PC-3 (cell line): ENCODE data around the gene IL20RA. TPM values are rescaled to one million over a fixed set of nuclear protein-coding genes. Genes with fewer than 3 reads are reported as not detected.
A peak's percentile ranks its signal among the peaks of the same experiment; 100 is the strongest.

Experiments
- ATAC-seq: fragments of 200-7000 bp; cut with Tn5 transposase; 2 replicates; pipeline ENCODE4 v1.9.1; 2020; ENCODE audit warnings: mild to moderate bottlenecking, moderate library complexity
- Bru-seq: library from RNA; stranded (reverse); fragments of 400-500 nt; gene quantifications from one replicate; lab custom pipeline; 2021; lab: Mats Ljungman, UMichigan
- BruChase-seq, 2 experiments: library from RNA; stranded (reverse); fragments of 400-500 nt; gene quantifications; one replicate each; lab custom pipeline; 2021; lab: Mats Ljungman, UMichigan
- BruUV-seq: library from RNA; stranded (reverse); fragments of 400-500 nt; replicated peaks from 2 replicates; lab custom pipeline; 2021; lab: Mats Ljungman, UMichigan
- CTCF ChIA-PET: fragments of 300-600 bp; sonication (Branson Sonifier 250); formaldehyde crosslinking; loops from one replicate; lab custom pipeline; 2022; ENCODE audit warnings: antibody characterized with exemption; lab: Charles Lee
- POLR2A ChIA-PET: fragments of 300-600 bp; sonication (Branson Sonifier 250); formaldehyde crosslinking; loops from one replicate; lab custom pipeline; 2022; ENCODE audit warnings: antibody characterized with exemption; ENCODE audit not compliant: unreplicated experiment; lab: Charles Lee
- DNase-seq: peaks from one replicate; pipeline ENCODE4 v3.0.0-alpha.2; 2015
- H2AFZ ChIP-seq: fragments of 300-600 bp; sonication (generic); 2 replicates; pipeline ENCODE4 v1.6.0; 2016; ENCODE audit warnings: antibody characterized with exemption, low read length
- H3F3A ChIP-seq: fragments of 300-600 bp; sonication (generic); one replicate; pipeline ENCODE4 v1.6.0; 2017; ENCODE audit warnings: antibody characterized with exemption, low read length, control low read depth, mild to moderate bottlenecking; ENCODE audit not compliant: unreplicated experiment
- H3K27ac ChIP-seq: fragments of 300-600 bp; sonication (generic); 2 replicates; pipeline ENCODE4 v1.5.1; 2016; ENCODE audit warnings: mild to moderate bottlenecking, low read length
- H3K27me3 ChIP-seq: fragments of 300-600 bp; sonication (generic); 2 replicates; pipeline ENCODE4 v1.6.1; 2016; ENCODE audit warnings: low read length, mixed read lengths
- H3K36me3 ChIP-seq: fragments of 300-600 bp; sonication (generic); 2 replicates; pipeline ENCODE4 v1.6.1; 2016; ENCODE audit warnings: low read depth, mixed run types, low read length, mixed read lengths
- H3K4me1 ChIP-seq: fragments of 300-600 bp; sonication (generic); 2 replicates; pipeline ENCODE4 v1.5.1; 2016; ENCODE audit warnings: low read length; ENCODE audit not compliant: insufficient read depth
- H3K4me2 ChIP-seq: fragments of 300-600 bp; sonication (generic); 2 replicates; pipeline ENCODE4 v1.6.0; 2016; ENCODE audit warnings: low read length
- H3K4me3 ChIP-seq: fragments of 300-600 bp; sonication (generic); 2 replicates; pipeline ENCODE4 v1.5.1; 2016; ENCODE audit warnings: mild to moderate bottlenecking, low read length, mixed read lengths
- H3K79me2 ChIP-seq: fragments of 300-600 bp; sonication (generic); 2 replicates; pipeline ENCODE4 v1.6.1; 2017; ENCODE audit warnings: low read length, mixed read lengths
- H3K9ac ChIP-seq: fragments of 300-600 bp; sonication (generic); 2 replicates; pipeline ENCODE4 v1.6.0; 2016; ENCODE audit warnings: mild to moderate bottlenecking, low read length
- H3K9me2 ChIP-seq: fragments of 300-600 bp; sonication (generic); replicated peaks from 2 replicates; pipeline ENCODE4 v1.6.1; 2016; ENCODE audit warnings: mixed run types, low read length, mixed read lengths
- H3K9me3 ChIP-seq: fragments of 300-600 bp; sonication (generic); 2 replicates; pipeline ENCODE4 v1.6.1; 2016; ENCODE audit warnings: low read length, mixed read lengths
- H4K20me1 ChIP-seq: fragments of 300-600 bp; sonication (generic); 2 replicates; pipeline ENCODE4 v1.6.1; 2016; ENCODE audit warnings: low read length, mixed read lengths
- EZH2 ChIP-seq: fragments of 300-600 bp; sonication (generic); IDR thresholded peaks from one replicate; pipeline ENCODE4 v1.6.1; 2017; ENCODE audit warnings: antibody characterized with exemption, mild to moderate bottlenecking, low read length; ENCODE audit not compliant: unreplicated experiment
- EZH2phosphoT487 ChIP-seq: fragments of 300-600 bp; sonication (generic); IDR thresholded peaks from 2 replicates; pipeline ENCODE4 v1.6.1; 2018; ENCODE audit warnings: mild to moderate bottlenecking, antibody characterized with exemption, low read length, borderline replicate concordance
- intact Hi-C: fragments of 100-400 bp; cut with micrococcal nuclease; formaldehyde crosslinking; loops from 2 replicates; pipeline ENCODE4 v1.9.0; 2023
- long read RNA-seq: library from polyadenylated mRNA; unstranded; transcript quantifications from one replicate; pipeline ENCODE4 v2.0.0, GENCODE V29; 2021; ENCODE audit not compliant: unreplicated experiment
- total RNA-seq: library from RNA; depleted of rRNA; stranded (reverse); fragments of >200 nt; gene quantifications from 2 replicates; pipeline ENCODE4 v1.2.3, GENCODE V29; 2014; rRNA removed
- TF ChIP-seq, protein P1 (sequence below): fragments of 300-600 bp; sonication (generic); conservative IDR thresholded peaks from 2 replicates; pipeline ENCODE4 v1.5.1; 2017; ENCODE audit warnings: antibody characterized with exemption, low read depth, mild to moderate bottlenecking, low read length

IL20RA gene, protein sequence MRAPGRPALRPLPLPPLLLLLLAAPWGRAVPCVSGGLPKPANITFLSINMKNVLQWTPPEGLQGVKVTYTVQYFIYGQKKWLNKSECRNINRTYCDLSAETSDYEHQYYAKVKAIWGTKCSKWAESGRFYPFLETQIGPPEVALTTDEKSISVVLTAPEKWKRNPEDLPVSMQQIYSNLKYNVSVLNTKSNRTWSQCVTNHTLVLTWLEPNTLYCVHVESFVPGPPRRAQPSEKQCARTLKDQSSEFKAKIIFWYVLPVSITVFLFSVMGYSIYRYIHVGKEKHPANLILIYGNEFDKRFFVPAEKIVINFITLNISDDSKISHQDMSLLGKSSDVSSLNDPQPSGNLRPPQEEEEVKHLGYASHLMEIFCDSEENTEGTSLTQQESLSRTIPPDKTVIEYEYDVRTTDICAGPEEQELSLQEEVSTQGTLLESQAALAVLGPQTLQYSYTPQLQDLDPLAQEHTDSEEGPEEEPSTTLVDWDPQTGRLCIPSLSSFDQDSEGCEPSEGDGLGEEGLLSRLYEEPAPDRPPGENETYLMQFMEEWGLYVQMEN
- total RNA-seq (3.5 and 6.0 TPM in 2 replicates), Bru-seq, nascent RNA (percentile 63 among the genes with signal in this experiment), BruChase-seq, experiment 1, labeled RNA remaining after a 6-hour chase (percentile 46 among the genes with signal in this experiment), BruChase-seq, experiment 2, labeled RNA remaining after a 2-hour chase (percentile 51 among the genes with signal in this experiment)
- long read RNA-seq, transcript IL20RA-201 (7 exons, 3,485 nt): major isoform, 15 of 37 reads
- long read RNA-seq, partial matches to known transcripts: 8 of 37 reads
- long read RNA-seq, other reads (novel, unspliced or antisense): 6 of 37 reads

DNA sequence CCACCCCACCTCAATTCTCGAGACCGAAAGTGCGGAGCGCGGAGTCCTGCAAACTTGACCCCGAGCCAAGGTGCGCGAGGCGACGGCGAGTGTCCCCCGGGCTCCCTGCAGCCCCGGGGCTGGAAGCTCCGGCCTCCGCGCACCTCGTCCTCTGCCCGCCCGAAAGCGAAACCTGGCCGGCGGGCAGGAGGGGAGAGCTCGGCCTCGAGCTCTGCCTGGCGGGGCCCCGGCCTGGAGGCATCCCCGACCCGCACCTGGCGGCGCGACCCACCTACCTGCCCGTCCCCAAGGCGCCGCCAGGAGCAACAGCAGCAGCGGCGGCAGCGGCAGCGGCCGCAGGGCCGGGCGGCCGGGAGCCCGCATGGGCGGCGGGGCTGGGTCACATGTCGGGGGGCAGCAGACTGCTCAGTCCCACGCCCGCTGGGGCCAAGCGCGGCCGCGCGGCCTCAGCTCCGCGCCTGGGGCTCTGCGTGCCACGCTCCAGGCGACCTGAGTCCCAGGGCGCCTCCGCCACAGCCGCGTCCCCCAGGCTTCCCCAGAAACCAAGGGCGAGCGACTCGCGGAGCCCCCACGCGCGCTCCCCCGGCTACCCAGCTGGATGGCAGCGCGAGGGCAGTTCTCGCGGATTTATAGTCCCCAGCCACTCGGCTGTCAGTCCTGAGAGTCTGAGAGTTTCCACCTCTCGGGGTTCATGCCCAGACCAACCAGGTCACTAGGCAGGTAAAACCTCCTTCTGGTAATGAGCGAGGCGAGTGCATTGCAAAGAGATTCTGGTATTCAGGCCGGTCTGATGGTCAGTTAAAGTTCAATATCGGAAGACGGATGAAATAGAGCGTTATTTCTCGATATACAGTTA is at the start of gene IL20RA:
IL20RA (minus strand) TSS at position 600 of the 856 bp plus-strand sequence; CDS start at position 363, 237 bp downstream.
- Histone ChIP-seq H3K4me2 (peak within 1 kb of the TSS; percentile 75), H2AFZ (peak within 1 kb of the TSS; percentile 65), H3K9me3 (no peaks in the 10 kb centered on the region), H3K27me3 (no peaks in the 10 kb centered on the region), H3K79me2 (peaks cover 5% of the 10 kb centered on the region), H3K4me3 (peak within 1 kb of the TSS; percentile 72), H3F3A (no peaks in the 10 kb centered on the region), H3K9me2 (0 out of 2 replicates have a peak, but pooled peaks cover 3% of the 10 kb centered on the region), H3K27ac (peak within 1 kb of the TSS; percentile 60), H3K9ac (peak within 1 kb of the TSS; percentile 92), H3K36me3 (no peaks in the 10 kb centered on the region), H4K20me1 (no peaks in the 10 kb centered on the region), H3K4me1 (0 out of 2 replicates have a peak, but pooled peaks cover 4% of the 10 kb centered on the region)
- TF ChIP-seq EZH2phosphoT487 (no peak), EZH2 (no peak)
- TF ChIP-seq, protein P1, sequence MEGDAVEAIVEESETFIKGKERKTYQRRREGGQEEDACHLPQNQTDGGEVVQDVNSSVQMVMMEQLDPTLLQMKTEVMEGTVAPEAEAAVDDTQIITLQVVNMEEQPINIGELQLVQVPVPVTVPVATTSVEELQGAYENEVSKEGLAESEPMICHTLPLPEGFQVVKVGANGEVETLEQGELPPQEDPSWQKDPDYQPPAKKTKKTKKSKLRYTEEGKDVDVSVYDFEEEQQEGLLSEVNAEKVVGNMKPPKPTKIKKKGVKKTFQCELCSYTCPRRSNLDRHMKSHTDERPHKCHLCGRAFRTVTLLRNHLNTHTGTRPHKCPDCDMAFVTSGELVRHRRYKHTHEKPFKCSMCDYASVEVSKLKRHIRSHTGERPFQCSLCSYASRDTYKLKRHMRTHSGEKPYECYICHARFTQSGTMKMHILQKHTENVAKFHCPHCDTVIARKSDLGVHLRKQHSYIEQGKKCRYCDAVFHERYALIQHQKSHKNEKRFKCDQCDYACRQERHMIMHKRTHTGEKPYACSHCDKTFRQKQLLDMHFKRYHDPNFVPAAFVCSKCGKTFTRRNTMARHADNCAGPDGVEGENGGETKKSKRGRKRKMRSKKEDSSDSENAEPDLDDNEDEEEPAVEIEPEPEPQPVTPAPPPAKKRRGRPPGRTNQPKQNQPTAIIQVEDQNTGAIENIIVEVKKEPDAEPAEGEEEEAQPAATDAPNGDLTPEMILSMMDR: no peak
- intact Hi-C loops: no loop called here
- no TSS peak for BruUV-seq
- ChIA-PET POLR2A (interaction anchor here (0.7 kb wide), 4 partner anchors 11 to 53 kb away, joined by 3 to 22 read pairs (median 5); no protein-coding TSS in a partner anchor), CTCF (no interaction called here)
- DNase-seq (peak; percentile 38), ATAC-seq (peak; percentile 54)

DNA sequence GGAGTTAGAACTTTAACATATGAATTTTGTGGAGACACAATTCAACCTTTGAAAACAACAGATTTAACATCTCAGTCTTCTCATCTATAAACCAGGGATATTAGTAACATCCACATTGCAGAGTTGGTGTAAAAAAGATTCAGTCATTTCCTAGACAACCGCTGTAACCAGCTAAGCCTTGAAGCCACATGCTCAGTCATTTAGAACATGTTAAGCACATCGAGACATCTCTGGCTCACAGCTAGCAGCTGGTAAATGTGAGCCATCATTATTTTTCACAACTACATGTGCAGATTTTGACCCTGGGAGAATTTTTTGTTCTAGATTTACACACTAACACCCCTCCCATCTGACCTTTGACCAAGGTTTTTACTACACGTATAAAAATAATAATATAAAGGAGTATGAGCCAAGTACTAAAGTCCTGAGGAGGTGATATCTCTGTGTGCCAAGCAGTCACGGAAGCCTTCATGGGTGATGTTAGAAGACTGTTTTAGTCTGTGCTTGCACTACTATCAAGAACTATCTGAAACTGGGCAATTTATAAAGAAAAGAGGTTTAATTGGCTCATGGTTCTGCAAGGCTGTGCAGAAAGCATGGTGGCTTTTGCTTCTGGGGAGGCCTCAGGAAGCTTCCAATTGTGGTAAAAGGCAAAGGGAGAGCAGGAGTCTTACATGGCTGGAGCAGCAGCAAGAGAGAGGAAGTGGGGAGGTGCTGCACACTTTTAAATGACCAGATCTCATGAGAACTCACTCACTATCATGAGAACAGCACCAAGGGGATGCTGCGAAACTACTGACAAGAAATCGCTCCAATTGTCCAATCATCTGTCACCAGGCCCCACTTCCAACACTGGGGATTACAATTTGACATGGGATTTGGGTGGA is 48.7 kb upstream of the IL20RA start:
- DNase-seq (no peak), ATAC-seq (no peak)
- Histone ChIP-seq H3K27me3 (no peaks in the 10 kb centered on the region), H3K4me1 (0 out of 2 replicates have a peak, but pooled peaks cover 4% of the 10 kb centered on the region), H3K27ac (no peak overlapping the region), H4K20me1 (no peaks in the 10 kb centered on the region), H3K79me2 (no peaks in the 10 kb centered on the region), H3K4me2 (no peak overlapping the region), H3K9me2 (no peaks in the 10 kb centered on the region), H3K4me3 (no peak overlapping the region), H3K9ac (no peak overlapping the region), H2AFZ (no peak overlapping the region), H3K36me3 (no peaks in the 10 kb centered on the region), H3K9me3 (no peaks in the 10 kb centered on the region), H3F3A (no peaks in the 10 kb centered on the region)
- intact Hi-C loops: loop anchor here (1.0 to 2.0 kb wide), 4 partner anchors 109 to 548 kb away; no protein-coding TSS in a partner anchor
- ChIA-PET POLR2A (interaction anchor here (0.6 kb wide), 1 partner anchor 50 kb away, joined by 3 read pairs; no protein-coding TSS in a partner anchor), CTCF (interaction anchor here (0.6 to 1.0 kb wide), 9 partner anchors 12 to 322 kb away, joined by 3 to 13 read pairs (median 4); no protein-coding TSS in a partner anchor)
- TF ChIP-seq, protein P1: no peak
- TF ChIP-seq EZH2 (no peak), EZH2phosphoT487 (no peak)
- no TSS peak for BruUV-seq
